Endothelial cell (in vitro differentiated cells): ENCODE measurements around the gene RBMS3. TPM values are rescaled to one million over a fixed set of nuclear protein-coding genes. Genes with fewer than 3 reads are reported as not detected.

ENCODE experiments used
- DNase-seq: peaks from one replicate; pipeline ENCODE4 v3.0.0; 2021; ENCODE audit warnings: low spot score
- H3K27ac Mint-ChIP-seq: one replicate; pipeline ENCODE4 v1.8.0; 2021; ENCODE audit warnings: mixed read lengths, inconsistent platforms; ENCODE audit not compliant: unreplicated experiment
- H3K27me3 Mint-ChIP-seq: one replicate; pipeline ENCODE4 v1.8.0; 2021; ENCODE audit warnings: mild to moderate bottlenecking, moderate library complexity, mixed read lengths, inconsistent platforms; ENCODE audit not compliant: unreplicated experiment
- H3K36me3 Mint-ChIP-seq: one replicate; pipeline ENCODE4 v1.8.0; 2021; ENCODE audit warnings: mild to moderate bottlenecking, low read depth, mixed read lengths, inconsistent platforms; ENCODE audit not compliant: unreplicated experiment
- H3K4me1 Mint-ChIP-seq: one replicate; pipeline ENCODE4 v1.8.0; 2021; ENCODE audit warnings: mild to moderate bottlenecking, mixed read lengths, inconsistent platforms; ENCODE audit not compliant: unreplicated experiment
- H3K4me3 Mint-ChIP-seq: one replicate; pipeline ENCODE4 v1.8.0; 2021; ENCODE audit warnings: mild to moderate bottlenecking, mixed read lengths, inconsistent platforms; ENCODE audit not compliant: unreplicated experiment
- H3K9me3 Mint-ChIP-seq: one replicate; pipeline ENCODE4 v1.8.0; 2021; ENCODE audit warnings: mixed read lengths, inconsistent platforms; ENCODE audit not compliant: unreplicated experiment
- total RNA-seq: library from RNA; stranded (reverse); fragmentation: NEBNext Ultra II Directional; extraction: Animal tissue kit (Norgen Biotek cat#: 25700); gene quantifications from one replicate; pipeline ENCODE4 v1.2.1, GENCODE V29; 2021; ENCODE audit not compliant: unreplicated experiment
- TF ChIP-seq, protein P1 (sequence below): fragments of 200-600 bp; sonication (generic); IDR thresholded peaks from one replicate; pipeline ENCODE4 v1.5.0; 2021; ENCODE audit warnings: antibody characterized with exemption; ENCODE audit not compliant: unreplicated experiment

The RBMS3 gene
- total RNA-seq, 1 donor from 2014 or later: 30.9 TPM

DNA sequence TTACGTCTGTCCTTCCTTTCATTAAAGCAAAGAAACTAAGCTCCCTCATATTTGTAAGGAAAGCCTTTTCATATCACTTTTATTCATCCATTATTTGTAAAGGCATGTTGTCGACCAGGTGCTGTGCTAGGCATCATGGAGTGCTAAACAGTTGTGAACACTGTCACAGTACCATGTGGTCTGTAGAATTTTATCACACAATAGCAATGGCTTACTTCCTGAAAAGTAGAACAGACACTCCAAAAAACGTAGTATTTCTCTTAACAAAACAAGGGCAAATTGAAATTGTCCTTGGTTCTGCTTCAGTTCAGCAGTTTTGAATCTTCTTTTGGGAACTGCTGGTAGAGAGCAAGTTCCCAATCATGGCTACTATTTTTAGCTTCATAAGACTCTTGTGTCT is 63.3 kb downstream of the RBMS3 start:
- H3K27me3 Mint-ChIP-seq: peaks cover 2% of the 10 kb centered on the region
- DNase-seq: no peak
- H3K27ac Mint-ChIP-seq: no peak overlapping the region
- H3K9me3 Mint-ChIP-seq: no peaks in the 10 kb centered on the region
- TF ChIP-seq, protein P1, sequence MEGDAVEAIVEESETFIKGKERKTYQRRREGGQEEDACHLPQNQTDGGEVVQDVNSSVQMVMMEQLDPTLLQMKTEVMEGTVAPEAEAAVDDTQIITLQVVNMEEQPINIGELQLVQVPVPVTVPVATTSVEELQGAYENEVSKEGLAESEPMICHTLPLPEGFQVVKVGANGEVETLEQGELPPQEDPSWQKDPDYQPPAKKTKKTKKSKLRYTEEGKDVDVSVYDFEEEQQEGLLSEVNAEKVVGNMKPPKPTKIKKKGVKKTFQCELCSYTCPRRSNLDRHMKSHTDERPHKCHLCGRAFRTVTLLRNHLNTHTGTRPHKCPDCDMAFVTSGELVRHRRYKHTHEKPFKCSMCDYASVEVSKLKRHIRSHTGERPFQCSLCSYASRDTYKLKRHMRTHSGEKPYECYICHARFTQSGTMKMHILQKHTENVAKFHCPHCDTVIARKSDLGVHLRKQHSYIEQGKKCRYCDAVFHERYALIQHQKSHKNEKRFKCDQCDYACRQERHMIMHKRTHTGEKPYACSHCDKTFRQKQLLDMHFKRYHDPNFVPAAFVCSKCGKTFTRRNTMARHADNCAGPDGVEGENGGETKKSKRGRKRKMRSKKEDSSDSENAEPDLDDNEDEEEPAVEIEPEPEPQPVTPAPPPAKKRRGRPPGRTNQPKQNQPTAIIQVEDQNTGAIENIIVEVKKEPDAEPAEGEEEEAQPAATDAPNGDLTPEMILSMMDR: no peak
- peaks cover 6% of the 10 kb centered on the region for H3K4me1 Mint-ChIP-seq
- H3K36me3 Mint-ChIP-seq: no peaks in the 10 kb centered on the region
- no peak overlapping the region for H3K4me3 Mint-ChIP-seq

DNA sequence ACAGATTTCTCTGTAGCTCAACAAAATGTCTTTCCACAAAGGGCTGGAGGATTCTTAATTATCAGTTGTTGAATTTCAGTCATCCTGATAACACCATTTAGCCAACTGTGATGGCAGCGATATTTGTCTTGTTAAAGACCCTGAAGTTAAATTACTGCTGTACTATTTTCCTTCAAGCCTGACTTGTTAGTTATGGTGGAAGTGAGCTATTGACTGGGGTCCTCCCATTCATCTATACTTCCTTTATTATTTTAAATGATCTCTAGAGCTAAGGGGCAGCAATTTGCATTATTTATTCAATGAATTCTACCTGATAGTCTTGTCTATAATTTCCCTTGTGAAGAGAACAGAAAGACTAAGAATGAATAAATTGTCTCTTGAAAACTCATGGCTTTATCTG is 64.1 kb downstream of the RBMS3 start:
- H3K36me3 Mint-ChIP-seq: no peaks in the 10 kb centered on the region
- peaks cover 5% of the 10 kb centered on the region for H3K4me1 Mint-ChIP-seq
- no peak overlapping the region for H3K4me3 Mint-ChIP-seq
- H3K27me3 Mint-ChIP-seq: no peaks in the 10 kb centered on the region
- TF ChIP-seq, protein P1: no peak
- no peak overlapping the region for H3K27ac Mint-ChIP-seq
- DNase-seq: no peak
- no peaks in the 10 kb centered on the region for H3K9me3 Mint-ChIP-seq

DNA sequence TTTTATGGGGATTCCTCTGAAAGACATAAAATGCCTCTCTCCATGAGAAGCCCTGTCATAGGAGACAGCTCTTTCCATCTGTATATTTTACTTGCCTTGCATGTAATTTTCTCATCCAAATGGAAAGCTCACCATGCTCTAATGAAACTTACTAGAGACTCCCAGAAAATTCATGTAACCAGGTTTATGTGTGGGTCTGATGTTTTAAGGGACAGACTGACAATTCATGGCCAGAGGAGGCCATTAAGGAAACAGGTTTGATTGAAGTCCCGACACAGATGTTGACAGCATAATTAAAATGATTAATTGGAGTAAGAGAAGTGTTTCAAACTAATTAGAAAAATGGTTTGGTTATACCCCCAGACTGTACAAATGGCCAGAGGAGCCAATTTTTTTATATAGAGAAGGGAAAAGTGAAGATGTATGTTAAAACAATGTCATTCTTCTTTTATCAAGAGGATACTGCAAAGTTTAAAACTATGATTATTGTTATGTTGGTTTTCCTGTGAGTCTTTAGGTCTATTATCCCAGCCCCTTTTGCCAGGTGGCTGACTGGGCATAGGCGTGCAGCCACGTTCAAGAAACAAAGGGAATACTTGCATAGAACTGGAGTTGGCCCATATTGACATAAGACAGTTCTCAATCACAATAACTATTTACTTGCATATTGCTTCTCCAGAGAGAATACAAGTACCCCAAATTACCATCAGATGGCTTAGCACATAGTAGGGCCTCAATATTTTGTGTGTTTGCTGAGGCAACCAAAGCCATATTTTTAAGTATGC is 64.8 kb downstream of the RBMS3 start:
- no peak for DNase-seq
- Mint-ChIP-seq H3K4me3 (no peak overlapping the region), H3K27ac (peak overlapping the region; percentile 74), H3K4me1 (peaks cover 5% of the 10 kb centered on the region), H3K27me3 (no peaks in the 10 kb centered on the region), H3K9me3 (no peaks in the 10 kb centered on the region), H3K36me3 (no peaks in the 10 kb centered on the region)
- TF ChIP-seq, protein P1: no peak

DNA sequence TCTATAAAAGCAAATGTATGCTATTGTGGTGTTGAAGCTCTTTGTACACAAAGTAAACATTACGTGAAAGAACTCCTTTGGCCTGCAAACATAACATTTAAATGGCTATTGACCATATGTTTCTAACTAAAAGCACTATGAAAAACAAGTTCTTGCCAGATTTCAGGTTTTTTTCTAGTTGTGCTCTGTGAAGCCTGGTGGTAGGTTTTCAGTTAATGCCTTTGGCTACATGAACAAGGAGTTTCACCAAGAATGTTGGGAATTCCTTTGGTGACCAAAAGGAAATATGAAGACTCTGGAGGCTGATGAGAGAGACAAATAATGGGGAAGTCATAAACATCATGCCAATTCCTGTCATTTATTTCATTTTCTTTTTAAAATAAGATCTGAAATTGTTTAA is 66.0 kb downstream of the RBMS3 start:
- no peaks in the 10 kb centered on the region for H3K27me3 Mint-ChIP-seq
- TF ChIP-seq, protein P1: no peak
- no peaks in the 10 kb centered on the region for H3K36me3 Mint-ChIP-seq
- no peak for DNase-seq
- no peaks in the 10 kb centered on the region for H3K9me3 Mint-ChIP-seq
- peaks cover 5% of the 10 kb centered on the region for H3K4me1 Mint-ChIP-seq
- H3K4me3 Mint-ChIP-seq: no peak overlapping the region
- peak overlapping the region; percentile 74 for H3K27ac Mint-ChIP-seq

DNA sequence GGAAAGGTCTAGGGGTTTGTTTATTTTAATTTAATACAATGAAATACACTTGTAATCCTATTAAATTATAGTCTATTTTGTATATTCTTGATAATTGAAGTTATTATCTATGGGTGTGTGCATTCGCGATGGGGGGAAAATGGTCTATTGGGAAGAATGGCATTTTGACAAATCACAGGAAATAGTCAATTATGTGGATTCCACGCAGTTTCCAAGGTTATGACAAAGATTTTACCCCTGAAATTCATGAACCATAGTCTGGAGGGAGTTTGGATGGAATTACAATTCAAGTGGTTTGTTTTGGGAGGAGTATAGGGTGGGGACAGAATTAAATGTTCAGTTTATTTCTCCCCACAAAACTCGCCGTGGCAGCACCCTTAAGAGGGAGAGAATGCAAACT is 66.5 kb downstream of the RBMS3 start:
- Mint-ChIP-seq H3K27ac (no peak overlapping the region), H3K36me3 (no peaks in the 10 kb centered on the region)

More for the DNA sequence above, 66.5 kb downstream of the RBMS3 start:
- Mint-ChIP-seq H3K9me3 (no peaks in the 10 kb centered on the region), H3K27me3 (no peaks in the 10 kb centered on the region), H3K4me1 (peaks cover 5% of the 10 kb centered on the region), H3K4me3 (no peak overlapping the region)
- TF ChIP-seq, protein P1: no peak
- DNase-seq: no peak
